Common myeloid progenitor, CD34-positive (primary cell): ENCODE results near the gene PEX5L.

ENCODE experiments used
- CTCF ChIA-PET: fragments of 350-600 bp; sonication (Branson Sonifier 250); formaldehyde crosslinking; loops from one replicate; lab custom pipeline; 2021; ENCODE audit warnings: antibody characterized with exemption; lab: Charles Lee
- POLR2A ChIA-PET: fragments of 350-600 bp; sonication (Branson Sonifier 250); formaldehyde crosslinking; loops from one replicate; lab custom pipeline; 2021; ENCODE audit warnings: antibody characterized with exemption; lab: Charles Lee
- DNase-seq, 3 donors: peaks; one replicate each; pipeline versions ENCODE4 v3.0.0 to v3.0.0-alpha.2; 2013
- H3K27ac ChIP-seq, 2 experiments: 1 replicate in 1 of 2; 2 replicates in 1 of 2; pipeline ENCODE4 v1.7.0; 2013; ENCODE audit warnings: inconsistent platforms in 2 of 2, low read length in 2 of 2, mild to moderate bottlenecking in 2 of 2, low read depth in 1 of 2, moderate library complexity in 1 of 2; ENCODE audit not compliant: severe bottlenecking in 2 of 2, insufficient read depth in 1 of 2, poor library complexity in 1 of 2
- H3K27me3 ChIP-seq, 5 experiments: replicated peaks in 2 of 5; 1 replicate in 3 of 5; 2 replicates in 2 of 5; pipeline versions ENCODE4 v1.6.1 to v1.7.0; 2013; ENCODE audit warnings: low read length in 4 of 5, mild to moderate bottlenecking in 2 of 5, moderate library complexity in 2 of 5, inconsistent platforms in 1 of 5; ENCODE audit not compliant: insufficient read depth in 5 of 5, control insufficient read depth in 4 of 5
- H3K36me3 ChIP-seq, 4 experiments: 1 replicate in 2 of 4; 2 replicates in 2 of 4; pipeline versions ENCODE4 v1.6.1 to v1.7.0; 2013; ENCODE audit warnings: low read length in 3 of 4, control low read depth in 1 of 4, mild to moderate bottlenecking in 1 of 4; ENCODE audit not compliant: control insufficient read depth in 4 of 4, insufficient read depth in 4 of 4
- H3K4me1 ChIP-seq, 4 experiments: 1 replicate in 3 of 4; 2 replicates in 1 of 4; pipeline versions ENCODE4 v1.6.1 to v1.7.1; 2013; ENCODE audit warnings: low read length in 3 of 4, mild to moderate bottlenecking in 3 of 4, control low read depth in 1 of 4, inconsistent platforms in 1 of 4, moderate library complexity in 1 of 4; ENCODE audit not compliant: control insufficient read depth in 4 of 4, insufficient read depth in 4 of 4; ENCODE audit errors: control extremely low read depth in 1 of 4
- H3K4me3 ChIP-seq, 7 experiments: 1 replicate in 4 of 7; 2 replicates in 3 of 7; pipeline versions ENCODE4 v1.5.1 to v1.7.0; 2013; ENCODE audit warnings: mild to moderate bottlenecking in 7 of 7, low read length in 6 of 7, moderate library complexity in 6 of 7, inconsistent platforms in 2 of 7, low read depth in 2 of 7, control low read depth in 1 of 7; ENCODE audit not compliant: insufficient read depth in 4 of 7, control insufficient read depth in 1 of 7; ENCODE audit errors: extremely low read depth in 1 of 7
- H3K9me3 ChIP-seq, 5 experiments: 1 replicate in 4 of 5; 2 replicates in 1 of 5; pipeline versions ENCODE4 v1.6.1 to v1.7.1; 2013; ENCODE audit warnings: low read length in 4 of 5, mild to moderate bottlenecking in 2 of 5, inconsistent platforms in 1 of 5, low read depth in 1 of 5, moderate library complexity in 1 of 5; ENCODE audit not compliant: control insufficient read depth in 4 of 5, insufficient read depth in 2 of 5; ENCODE audit errors: control extremely low read depth in 1 of 5
- WGBS: methylation state at CpG from one replicate; pipeline ENCODE4 v1.1.5; 2013; ENCODE audit not compliant: insufficient coverage; 5-methylcytosine and 5-hydroxymethylcytosine counted together

The PEX5L gene

DNA sequence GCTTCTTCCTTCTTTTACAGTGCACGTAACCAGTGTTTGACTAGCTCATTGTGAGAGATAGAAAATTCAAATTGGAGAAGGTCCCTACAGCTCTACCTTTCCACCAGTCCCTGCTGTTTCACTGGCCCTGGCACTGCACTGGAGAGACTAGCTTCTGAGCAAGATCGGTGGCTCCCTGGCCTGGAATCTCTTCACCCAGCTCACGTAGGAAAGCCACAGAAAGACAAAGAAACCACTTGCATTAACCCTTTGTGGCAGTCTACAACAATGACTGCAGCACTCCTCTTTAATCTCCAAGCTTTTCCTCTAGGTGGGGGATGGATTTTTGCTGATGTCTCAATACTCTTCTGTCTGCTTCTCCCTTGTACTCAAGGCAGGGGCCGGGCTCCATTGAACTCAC is 155.9 kb downstream of the PEX5L start:
- 34% methylated on average over 2 of the region's 4 CpGs for WGBS
- no peak for DNase-seq
- Histone ChIP-seq H3K36me3 (no peaks in the 10 kb centered on the region), H3K27me3 (peaks cover 0 to 5% (median 3%) of the 10 kb centered on the region in 5 experiments), H3K4me1 (no peaks in the 10 kb centered on the region), H3K4me3 (no peak overlapping the region), H3K27ac (no peak overlapping the region), H3K9me3 (no peaks in the 10 kb centered on the region)
- ChIA-PET POLR2A (no interaction called here), CTCF (no interaction called here)

DNA sequence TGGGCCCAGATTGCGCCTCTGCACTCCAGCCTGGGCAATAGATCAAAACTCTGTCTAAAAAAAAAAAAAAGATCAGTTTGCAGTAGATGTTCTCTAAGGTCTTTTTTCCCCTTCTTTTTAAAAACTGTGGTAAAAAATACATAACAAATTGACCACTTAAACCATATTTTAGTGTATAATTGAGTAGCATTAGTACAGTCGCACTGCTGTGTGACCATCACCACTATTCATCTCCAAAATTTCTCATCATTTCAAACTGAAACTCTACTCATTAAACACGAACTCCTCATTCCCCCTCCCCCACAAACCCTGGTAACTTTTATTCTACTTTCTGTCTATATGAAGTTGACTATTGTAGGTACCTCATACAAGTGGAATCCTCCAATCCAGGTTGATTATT is 160.3 kb downstream of the PEX5L start:
- H3K9me3 ChIP-seq: no peaks in the 10 kb centered on the region
- whole genome bisulfite sequencing: no CpG with 5 or more reads among the region's 3 CpGs
- POLR2A ChIA-PET: no interaction called here
- H3K4me3 ChIP-seq: no peak overlapping the region
- CTCF ChIA-PET: no interaction called here
- H3K27ac ChIP-seq: no peak overlapping the region
- no peak for DNase-seq
- H3K4me1 ChIP-seq: no peaks in the 10 kb centered on the region
- no peaks in the 10 kb centered on the region for H3K36me3 ChIP-seq
- peaks cover 0 to 5% (median 0%) of the 10 kb centered on the region in 5 experiments for H3K27me3 ChIP-seq

DNA sequence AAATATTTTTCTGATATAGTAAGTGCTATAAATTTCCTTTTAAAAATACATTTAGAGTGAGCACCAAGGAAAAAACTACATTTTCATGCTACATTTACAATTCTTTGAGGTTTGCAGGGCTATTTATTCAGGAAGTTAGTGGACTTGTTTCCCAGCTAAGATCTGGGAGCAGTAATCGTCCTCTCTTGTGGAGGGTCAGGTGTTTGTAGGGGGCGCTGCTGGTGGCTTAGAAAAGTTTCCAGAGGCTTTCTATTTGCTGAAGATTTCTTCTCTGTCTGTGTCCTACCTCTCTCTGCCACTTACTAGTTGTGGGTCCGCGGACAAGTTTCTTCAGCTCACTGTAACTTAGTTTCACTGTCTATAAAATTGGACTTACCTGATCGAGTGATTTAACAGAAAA is 163.9 kb downstream of the PEX5L start:
- no peak overlapping the region for H3K27ac ChIP-seq
- 61% methylated on average over 2 of the region's 5 CpGs for WGBS
- no peaks in the 10 kb centered on the region for H3K36me3 ChIP-seq
- H3K27me3 ChIP-seq: peaks cover 0 to 1% (median 0%) of the 10 kb centered on the region in 5 experiments
- DNase-seq: no peak
- ChIA-PET CTCF (no interaction called here), POLR2A (no interaction called here)
- no peaks in the 10 kb centered on the region for H3K9me3 ChIP-seq
- no peak overlapping the region for H3K4me3 ChIP-seq
- H3K4me1 ChIP-seq: no peaks in the 10 kb centered on the region

GRCh38 chr3:179871782-179872181 is 165.0 kb downstream of the PEX5L start:
- DNase-seq: no peak
- Histone ChIP-seq H3K9me3 (no peaks in the 10 kb centered on the region), H3K27me3 (no peaks in the 10 kb centered on the region), H3K36me3 (no peaks in the 10 kb centered on the region), H3K4me3 (no peak overlapping the region), H3K4me1 (no peaks in the 10 kb centered on the region), H3K27ac (no peak overlapping the region)
- CTCF ChIA-PET: no interaction called here
- 91% methylated on average over 3 of the region's 4 CpGs for WGBS
- POLR2A ChIA-PET: no interaction called here

GRCh38 chr3:179868715-179869114 is 168.0 kb downstream of the PEX5L start:
- Histone ChIP-seq H3K4me3 (no peak overlapping the region), H3K27me3 (no peaks in the 10 kb centered on the region), H3K36me3 (no peaks in the 10 kb centered on the region), H3K9me3 (no peaks in the 10 kb centered on the region), H3K27ac (no peak overlapping the region), H3K4me1 (no peaks in the 10 kb centered on the region)
- ChIA-PET POLR2A (no interaction called here), CTCF (no interaction called here)
- DNase-seq: no peak
- 88% methylated on average over 3 of the region's 5 CpGs for WGBS

GRCh38 chr3:179867961-179868360 is 168.8 kb downstream of the PEX5L start:
- no peaks in the 10 kb centered on the region for H3K9me3 ChIP-seq
- H3K27ac ChIP-seq: no peak overlapping the region
- no peak overlapping the region for H3K4me3 ChIP-seq
- no CpG with 5 or more reads among the region's 1 CpG for WGBS
- POLR2A ChIA-PET: no interaction called here
- CTCF ChIA-PET: no interaction called here
- no peaks in the 10 kb centered on the region for H3K4me1 ChIP-seq
- DNase-seq: no peak
- no peaks in the 10 kb centered on the region for H3K36me3 ChIP-seq
- no peaks in the 10 kb centered on the region for H3K27me3 ChIP-seq

DNA sequence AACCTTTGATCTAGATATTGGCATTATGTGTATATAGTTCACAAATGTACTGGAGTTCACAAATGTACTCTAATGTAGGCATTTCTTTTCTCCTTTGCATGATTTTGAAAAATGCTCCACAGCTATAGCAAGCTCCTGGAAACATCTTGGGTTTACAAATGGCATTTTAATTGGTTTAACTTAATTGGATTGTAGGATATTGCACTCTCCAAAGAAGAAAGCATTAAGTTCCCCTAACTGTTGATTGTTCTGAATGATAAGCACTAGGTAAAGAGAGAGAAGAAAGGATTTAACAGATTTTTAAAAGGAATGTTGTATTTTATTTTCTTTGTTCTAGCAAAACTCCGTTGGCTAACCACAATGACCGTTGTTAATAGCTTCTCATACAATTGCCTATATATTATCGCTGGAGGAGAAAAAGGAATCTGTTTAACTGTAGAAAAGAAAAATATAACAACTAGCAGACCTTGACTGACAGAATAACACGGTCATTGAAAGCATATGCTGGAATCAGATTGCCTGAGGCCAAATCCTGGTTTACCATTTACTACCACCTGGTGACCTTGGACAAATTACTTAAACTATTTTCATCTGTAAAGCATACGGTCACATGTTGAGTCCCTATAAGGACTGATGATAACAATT is 170.8 kb downstream of the PEX5L start:
- Histone ChIP-seq H3K27ac (no peak overlapping the region), H3K9me3 (no peaks in the 10 kb centered on the region), H3K4me1 (no peaks in the 10 kb centered on the region), H3K27me3 (no peaks in the 10 kb centered on the region), H3K4me3 (no peak overlapping the region), H3K36me3 (no peaks in the 10 kb centered on the region)
- DNase-seq: no peak
- ChIA-PET CTCF (no interaction called here), POLR2A (no interaction called here)
- no CpG with 5 or more reads among the region's 5 CpGs for WGBS
